ENCODE results near the gene SMAD1. TPM values are rescaled to one million over a fixed set of nuclear protein-coding genes. Genes with fewer than 3 reads are reported as not detected.

SMAD1 gene
- total RNA-seq, 1 experiment from 2014 or later: 15.4 TPM

DNA sequence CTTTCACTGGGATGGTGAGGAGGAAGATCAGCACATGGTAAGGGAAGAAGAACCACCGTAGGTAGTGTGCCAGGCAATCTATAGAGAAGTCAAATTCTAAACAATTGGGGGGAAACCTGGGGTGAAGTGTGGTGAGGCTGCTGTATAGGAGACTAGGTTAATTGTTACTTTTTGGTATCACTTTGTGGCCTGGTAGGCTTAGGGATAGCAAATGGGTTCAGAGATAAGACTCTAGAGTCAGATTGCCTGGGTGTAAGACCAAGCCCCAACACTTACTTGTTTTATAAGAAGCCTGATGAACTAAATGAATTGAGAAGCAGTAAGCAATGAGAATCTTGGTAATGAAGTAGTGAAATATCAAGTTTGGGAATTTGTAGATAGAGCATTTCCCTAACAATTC is 8.7 kb downstream of the SMAD1 start (continued):
- TF ChIP-seq, protein P1, sequence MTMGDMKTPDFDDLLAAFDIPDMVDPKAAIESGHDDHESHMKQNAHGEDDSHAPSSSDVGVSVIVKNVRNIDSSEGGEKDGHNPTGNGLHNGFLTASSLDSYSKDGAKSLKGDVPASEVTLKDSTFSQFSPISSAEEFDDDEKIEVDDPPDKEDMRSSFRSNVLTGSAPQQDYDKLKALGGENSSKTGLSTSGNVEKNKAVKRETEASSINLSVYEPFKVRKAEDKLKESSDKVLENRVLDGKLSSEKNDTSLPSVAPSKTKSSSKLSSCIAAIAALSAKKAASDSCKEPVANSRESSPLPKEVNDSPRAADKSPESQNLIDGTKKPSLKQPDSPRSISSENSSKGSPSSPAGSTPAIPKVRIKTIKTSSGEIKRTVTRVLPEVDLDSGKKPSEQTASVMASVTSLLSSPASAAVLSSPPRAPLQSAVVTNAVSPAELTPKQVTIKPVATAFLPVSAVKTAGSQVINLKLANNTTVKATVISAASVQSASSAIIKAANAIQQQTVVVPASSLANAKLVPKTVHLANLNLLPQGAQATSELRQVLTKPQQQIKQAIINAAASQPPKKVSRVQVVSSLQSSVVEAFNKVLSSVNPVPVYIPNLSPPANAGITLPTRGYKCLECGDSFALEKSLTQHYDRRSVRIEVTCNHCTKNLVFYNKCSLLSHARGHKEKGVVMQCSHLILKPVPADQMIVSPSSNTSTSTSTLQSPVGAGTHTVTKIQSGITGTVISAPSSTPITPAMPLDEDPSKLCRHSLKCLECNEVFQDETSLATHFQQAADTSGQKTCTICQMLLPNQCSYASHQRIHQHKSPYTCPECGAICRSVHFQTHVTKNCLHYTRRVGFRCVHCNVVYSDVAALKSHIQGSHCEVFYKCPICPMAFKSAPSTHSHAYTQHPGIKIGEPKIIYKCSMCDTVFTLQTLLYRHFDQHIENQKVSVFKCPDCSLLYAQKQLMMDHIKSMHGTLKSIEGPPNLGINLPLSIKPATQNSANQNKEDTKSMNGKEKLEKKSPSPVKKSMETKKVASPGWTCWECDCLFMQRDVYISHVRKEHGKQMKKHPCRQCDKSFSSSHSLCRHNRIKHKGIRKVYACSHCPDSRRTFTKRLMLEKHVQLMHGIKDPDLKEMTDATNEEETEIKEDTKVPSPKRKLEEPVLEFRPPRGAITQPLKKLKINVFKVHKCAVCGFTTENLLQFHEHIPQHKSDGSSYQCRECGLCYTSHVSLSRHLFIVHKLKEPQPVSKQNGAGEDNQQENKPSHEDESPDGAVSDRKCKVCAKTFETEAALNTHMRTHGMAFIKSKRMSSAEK (CRISPR knock-in tag; IDR thresholded peaks at IDR 0.05; ENCODE audit: borderline replicate concordance): no peak
- TF ChIP-seq, protein P2, sequence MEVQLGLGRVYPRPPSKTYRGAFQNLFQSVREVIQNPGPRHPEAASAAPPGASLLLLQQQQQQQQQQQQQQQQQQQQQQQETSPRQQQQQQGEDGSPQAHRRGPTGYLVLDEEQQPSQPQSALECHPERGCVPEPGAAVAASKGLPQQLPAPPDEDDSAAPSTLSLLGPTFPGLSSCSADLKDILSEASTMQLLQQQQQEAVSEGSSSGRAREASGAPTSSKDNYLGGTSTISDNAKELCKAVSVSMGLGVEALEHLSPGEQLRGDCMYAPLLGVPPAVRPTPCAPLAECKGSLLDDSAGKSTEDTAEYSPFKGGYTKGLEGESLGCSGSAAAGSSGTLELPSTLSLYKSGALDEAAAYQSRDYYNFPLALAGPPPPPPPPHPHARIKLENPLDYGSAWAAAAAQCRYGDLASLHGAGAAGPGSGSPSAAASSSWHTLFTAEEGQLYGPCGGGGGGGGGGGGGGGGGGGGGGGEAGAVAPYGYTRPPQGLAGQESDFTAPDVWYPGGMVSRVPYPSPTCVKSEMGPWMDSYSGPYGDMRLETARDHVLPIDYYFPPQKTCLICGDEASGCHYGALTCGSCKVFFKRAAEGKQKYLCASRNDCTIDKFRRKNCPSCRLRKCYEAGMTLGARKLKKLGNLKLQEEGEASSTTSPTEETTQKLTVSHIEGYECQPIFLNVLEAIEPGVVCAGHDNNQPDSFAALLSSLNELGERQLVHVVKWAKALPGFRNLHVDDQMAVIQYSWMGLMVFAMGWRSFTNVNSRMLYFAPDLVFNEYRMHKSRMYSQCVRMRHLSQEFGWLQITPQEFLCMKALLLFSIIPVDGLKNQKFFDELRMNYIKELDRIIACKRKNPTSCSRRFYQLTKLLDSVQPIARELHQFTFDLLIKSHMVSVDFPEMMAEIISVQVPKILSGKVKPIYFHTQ (CRISPR knock-in tag; IDR thresholded peaks at IDR 0.05): no peak
- TF ChIP-seq TP53 (CRISPR knock-in tag; IDR thresholded peaks at IDR 0.05) (no peak), SMAD4 (CRISPR knock-in tag; IDR thresholded peaks at IDR 0.05) (no peak)

DNA sequence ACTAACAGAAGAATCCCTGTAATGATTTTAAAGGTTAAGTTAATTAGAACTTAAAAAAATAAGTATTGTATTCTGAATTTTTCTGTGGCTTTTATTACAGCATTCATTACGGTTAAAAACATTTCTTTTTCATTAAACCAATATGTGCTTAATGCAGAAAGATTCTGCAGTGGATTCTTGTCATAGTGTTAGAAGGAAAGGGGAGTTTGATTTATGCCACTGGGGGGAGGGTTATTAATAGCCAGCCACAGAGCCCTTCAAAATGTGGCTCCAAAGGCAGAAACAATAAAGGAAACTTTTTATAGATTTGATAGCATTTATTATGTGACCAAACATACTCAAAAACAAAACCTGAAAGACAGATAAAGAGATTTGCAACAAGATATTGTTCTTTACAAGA is 9.1 kb downstream of the SMAD1 start:
- no peak for DNase-seq (ENCODE audit: low spot score)
- Mint-ChIP-seq H3K27me3 (ENCODE audit: low read depth) (no peaks in the 10 kb centered on the region), H3K4me1 (peaks cover 28% of the 10 kb centered on the region), H3K4me3 (no peak overlapping the region), H3K27ac (no peak overlapping the region), H3K36me3 (no peaks in the 10 kb centered on the region), H3K9me3 (no peaks in the 10 kb centered on the region)
- ChIA-PET CTCF (no interaction called here), POLR2A (no interaction called here)
- ATAC-seq: no peak
- TF ChIP-seq, protein P3, sequence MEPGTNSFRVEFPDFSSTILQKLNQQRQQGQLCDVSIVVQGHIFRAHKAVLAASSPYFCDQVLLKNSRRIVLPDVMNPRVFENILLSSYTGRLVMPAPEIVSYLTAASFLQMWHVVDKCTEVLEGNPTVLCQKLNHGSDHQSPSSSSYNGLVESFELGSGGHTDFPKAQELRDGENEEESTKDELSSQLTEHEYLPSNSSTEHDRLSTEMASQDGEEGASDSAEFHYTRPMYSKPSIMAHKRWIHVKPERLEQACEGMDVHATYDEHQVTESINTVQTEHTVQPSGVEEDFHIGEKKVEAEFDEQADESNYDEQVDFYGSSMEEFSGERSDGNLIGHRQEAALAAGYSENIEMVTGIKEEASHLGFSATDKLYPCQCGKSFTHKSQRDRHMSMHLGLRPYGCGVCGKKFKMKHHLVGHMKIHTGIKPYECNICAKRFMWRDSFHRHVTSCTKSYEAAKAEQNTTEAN (CRISPR knock-in tag; IDR thresholded peaks at IDR 0.05): no peak
- TF ChIP-seq NFYB (CRISPR knock-in tag; conservative IDR thresholded peaks at IDR 0.05; ENCODE audit: low read depth) (no peak), MXD4 (CRISPR knock-in tag; IDR thresholded peaks at IDR 0.05; ENCODE audit: borderline replicate concordance) (no peak), FOXJ3 (CRISPR knock-in tag; IDR thresholded peaks at IDR 0.05; ENCODE audit: borderline replicate concordance) (no peak)
- TF ChIP-seq, protein P4, sequence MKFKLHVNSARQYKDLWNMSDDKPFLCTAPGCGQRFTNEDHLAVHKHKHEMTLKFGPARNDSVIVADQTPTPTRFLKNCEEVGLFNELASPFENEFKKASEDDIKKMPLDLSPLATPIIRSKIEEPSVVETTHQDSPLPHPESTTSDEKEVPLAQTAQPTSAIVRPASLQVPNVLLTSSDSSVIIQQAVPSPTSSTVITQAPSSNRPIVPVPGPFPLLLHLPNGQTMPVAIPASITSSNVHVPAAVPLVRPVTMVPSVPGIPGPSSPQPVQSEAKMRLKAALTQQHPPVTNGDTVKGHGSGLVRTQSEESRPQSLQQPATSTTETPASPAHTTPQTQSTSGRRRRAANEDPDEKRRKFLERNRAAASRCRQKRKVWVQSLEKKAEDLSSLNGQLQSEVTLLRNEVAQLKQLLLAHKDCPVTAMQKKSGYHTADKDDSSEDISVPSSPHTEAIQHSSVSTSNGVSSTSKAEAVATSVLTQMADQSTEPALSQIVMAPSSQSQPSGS (CRISPR knock-in tag; IDR thresholded peaks at IDR 0.05; ENCODE audit: borderline replicate concordance, low read depth): no peak

DNA sequence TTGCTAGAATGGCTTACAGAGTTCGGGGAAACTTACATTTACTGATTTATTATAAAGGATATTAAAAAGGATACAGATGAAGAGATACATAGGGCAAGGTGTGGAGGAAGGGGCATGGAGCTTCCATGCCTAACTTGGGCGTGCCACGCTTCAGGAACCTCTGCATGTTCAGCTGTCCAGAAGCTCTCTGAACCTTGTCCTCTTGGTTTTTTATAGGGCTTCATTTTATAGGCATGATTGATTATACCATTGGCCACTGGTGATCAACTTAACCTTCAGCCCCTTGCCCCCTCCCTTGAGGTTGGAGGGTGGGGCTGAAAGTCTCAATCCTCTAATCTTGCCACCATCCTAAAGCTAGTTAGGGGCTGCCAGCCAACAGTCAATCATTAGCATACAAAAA is 10.7 kb downstream of the SMAD1 start:
- ATAC-seq (no peak), DNase-seq (ENCODE audit: low spot score) (no peak)
- H3K4me1 Mint-ChIP-seq: peaks cover 18% of the 10 kb centered on the region
- no peak overlapping the region for H3K27ac Mint-ChIP-seq
- ChIA-PET CTCF (interaction anchor here (1.1 to 1.5 kb wide), 2 partner anchors 65 to 276 kb away, joined by 5 read pairs; no protein-coding TSS in a partner anchor), POLR2A (no interaction called here)
- H3K27me3 Mint-ChIP-seq (ENCODE audit: low read depth): no peaks in the 10 kb centered on the region
- TF ChIP-seq, protein P5, sequence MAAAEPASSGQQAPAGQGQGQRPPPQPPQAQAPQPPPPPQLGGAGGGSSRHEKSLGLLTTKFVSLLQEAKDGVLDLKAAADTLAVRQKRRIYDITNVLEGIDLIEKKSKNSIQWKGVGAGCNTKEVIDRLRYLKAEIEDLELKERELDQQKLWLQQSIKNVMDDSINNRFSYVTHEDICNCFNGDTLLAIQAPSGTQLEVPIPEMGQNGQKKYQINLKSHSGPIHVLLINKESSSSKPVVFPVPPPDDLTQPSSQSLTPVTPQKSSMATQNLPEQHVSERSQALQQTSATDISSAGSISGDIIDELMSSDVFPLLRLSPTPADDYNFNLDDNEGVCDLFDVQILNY (CRISPR knock-in tag; IDR thresholded peaks at IDR 0.05): no peak
- TF ChIP-seq ZNF121 (CRISPR knock-in tag; IDR thresholded peaks at IDR 0.05) (no peak), ZNF396 (CRISPR knock-in tag; IDR thresholded peaks at IDR 0.05; ENCODE audit: borderline replicate concordance) (no peak)
- TF ChIP-seq, protein P6, sequence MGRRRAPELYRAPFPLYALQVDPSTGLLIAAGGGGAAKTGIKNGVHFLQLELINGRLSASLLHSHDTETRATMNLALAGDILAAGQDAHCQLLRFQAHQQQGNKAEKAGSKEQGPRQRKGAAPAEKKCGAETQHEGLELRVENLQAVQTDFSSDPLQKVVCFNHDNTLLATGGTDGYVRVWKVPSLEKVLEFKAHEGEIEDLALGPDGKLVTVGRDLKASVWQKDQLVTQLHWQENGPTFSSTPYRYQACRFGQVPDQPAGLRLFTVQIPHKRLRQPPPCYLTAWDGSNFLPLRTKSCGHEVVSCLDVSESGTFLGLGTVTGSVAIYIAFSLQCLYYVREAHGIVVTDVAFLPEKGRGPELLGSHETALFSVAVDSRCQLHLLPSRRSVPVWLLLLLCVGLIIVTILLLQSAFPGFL (CRISPR knock-in tag; IDR thresholded peaks at IDR 0.05; ENCODE audit: borderline replicate concordance): no peak
- TF ChIP-seq, protein P7, sequence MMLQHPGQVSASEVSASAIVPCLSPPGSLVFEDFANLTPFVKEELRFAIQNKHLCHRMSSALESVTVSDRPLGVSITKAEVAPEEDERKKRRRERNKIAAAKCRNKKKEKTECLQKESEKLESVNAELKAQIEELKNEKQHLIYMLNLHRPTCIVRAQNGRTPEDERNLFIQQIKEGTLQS (CRISPR knock-in tag; conservative IDR thresholded peaks at IDR 0.05): no peak
- TF ChIP-seq, protein P4 (CRISPR knock-in tag; IDR thresholded peaks at IDR 0.05; ENCODE audit: borderline replicate concordance, low read depth): no peak
- TF ChIP-seq, protein P8, sequence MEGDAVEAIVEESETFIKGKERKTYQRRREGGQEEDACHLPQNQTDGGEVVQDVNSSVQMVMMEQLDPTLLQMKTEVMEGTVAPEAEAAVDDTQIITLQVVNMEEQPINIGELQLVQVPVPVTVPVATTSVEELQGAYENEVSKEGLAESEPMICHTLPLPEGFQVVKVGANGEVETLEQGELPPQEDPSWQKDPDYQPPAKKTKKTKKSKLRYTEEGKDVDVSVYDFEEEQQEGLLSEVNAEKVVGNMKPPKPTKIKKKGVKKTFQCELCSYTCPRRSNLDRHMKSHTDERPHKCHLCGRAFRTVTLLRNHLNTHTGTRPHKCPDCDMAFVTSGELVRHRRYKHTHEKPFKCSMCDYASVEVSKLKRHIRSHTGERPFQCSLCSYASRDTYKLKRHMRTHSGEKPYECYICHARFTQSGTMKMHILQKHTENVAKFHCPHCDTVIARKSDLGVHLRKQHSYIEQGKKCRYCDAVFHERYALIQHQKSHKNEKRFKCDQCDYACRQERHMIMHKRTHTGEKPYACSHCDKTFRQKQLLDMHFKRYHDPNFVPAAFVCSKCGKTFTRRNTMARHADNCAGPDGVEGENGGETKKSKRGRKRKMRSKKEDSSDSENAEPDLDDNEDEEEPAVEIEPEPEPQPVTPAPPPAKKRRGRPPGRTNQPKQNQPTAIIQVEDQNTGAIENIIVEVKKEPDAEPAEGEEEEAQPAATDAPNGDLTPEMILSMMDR (IDR thresholded peaks at IDR 0.05): no peak
- H3K4me3 Mint-ChIP-seq: no peak overlapping the region
- H3K9me3 Mint-ChIP-seq: no peaks in the 10 kb centered on the region
- no peaks in the 10 kb centered on the region for H3K36me3 Mint-ChIP-seq
